IPS-NIHi11 (cell line): ENCODE measurements around the gene TBC1D10A.

Source experiments
- DNase-seq: peaks from one replicate; pipeline ENCODE4 v3.0.0; 2012; ENCODE audit warnings: mixed read lengths, low spot score

Gene TBC1D10A, protein sequence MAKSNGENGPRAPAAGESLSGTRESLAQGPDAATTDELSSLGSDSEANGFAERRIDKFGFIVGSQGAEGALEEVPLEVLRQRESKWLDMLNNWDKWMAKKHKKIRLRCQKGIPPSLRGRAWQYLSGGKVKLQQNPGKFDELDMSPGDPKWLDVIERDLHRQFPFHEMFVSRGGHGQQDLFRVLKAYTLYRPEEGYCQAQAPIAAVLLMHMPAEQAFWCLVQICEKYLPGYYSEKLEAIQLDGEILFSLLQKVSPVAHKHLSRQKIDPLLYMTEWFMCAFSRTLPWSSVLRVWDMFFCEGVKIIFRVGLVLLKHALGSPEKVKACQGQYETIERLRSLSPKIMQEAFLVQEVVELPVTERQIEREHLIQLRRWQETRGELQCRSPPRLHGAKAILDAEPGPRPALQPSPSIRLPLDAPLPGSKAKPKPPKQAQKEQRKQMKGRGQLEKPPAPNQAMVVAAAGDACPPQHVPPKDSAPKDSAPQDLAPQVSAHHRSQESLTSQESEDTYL

DNA sequence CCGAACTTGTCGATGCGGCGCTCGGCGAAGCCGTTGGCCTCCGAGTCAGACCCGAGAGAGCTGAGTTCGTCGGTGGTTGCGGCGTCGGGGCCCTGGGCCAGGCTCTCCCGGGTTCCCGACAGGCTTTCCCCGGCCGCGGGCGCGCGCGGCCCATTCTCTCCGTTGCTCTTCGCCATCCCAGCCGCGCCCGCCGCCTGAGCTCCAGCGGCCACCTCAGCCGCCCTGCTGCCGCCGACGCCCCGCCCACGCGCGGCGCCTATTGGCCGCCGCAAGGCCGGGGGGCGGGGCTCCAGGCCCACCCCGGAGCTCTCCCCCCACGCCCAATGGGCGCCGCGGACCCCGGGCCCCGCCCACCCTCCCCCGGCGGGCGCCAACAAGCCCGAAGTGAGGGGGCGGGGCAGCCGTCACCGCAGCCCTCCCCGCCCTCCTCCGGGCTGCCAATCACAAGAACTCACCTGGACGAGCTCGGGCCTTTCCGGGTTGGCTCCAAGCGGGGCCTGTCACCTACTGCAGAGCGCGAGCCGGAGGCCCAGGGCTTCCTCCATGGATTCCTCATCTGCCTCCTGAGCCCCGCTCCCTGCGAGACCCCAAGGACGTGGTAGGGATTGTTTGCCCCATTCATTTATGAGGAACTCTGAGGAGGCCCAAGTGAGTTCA lies at the start of gene TBC1D10A:
TBC1D10A (minus strand) TSS at position 236 of the 657 bp plus-strand sequence; CDS start at position 176, 60 bp downstream.
- DNase-seq = peak; percentile 100

DNA sequence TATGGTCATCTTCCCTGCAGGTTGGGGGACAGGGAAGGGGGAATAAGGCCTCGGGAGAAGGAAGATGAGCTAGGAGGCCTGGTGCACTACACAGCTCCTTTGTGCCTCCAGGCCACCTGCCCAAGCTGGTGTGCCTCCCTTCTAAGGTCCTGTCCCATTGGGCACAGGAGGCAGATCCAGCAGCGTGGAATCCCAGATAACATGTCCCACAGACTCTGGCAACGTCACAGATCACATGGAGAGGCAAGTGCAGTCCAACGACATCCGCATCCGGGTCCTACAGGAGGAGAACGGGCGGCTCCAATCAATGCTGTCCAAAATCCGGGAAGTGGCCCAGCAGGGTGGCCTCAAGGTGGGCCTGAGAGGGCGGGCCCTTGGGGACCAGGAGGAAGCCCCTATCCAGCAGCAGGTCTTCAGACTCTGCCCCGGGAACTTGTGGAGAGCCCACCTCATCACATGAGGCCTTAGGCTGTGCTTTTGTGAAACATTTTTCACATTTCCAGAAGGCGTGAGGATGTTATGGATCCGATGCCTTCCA lies 48.6 kb upstream of the TBC1D10A start:
- no peak for DNase-seq

DNA sequence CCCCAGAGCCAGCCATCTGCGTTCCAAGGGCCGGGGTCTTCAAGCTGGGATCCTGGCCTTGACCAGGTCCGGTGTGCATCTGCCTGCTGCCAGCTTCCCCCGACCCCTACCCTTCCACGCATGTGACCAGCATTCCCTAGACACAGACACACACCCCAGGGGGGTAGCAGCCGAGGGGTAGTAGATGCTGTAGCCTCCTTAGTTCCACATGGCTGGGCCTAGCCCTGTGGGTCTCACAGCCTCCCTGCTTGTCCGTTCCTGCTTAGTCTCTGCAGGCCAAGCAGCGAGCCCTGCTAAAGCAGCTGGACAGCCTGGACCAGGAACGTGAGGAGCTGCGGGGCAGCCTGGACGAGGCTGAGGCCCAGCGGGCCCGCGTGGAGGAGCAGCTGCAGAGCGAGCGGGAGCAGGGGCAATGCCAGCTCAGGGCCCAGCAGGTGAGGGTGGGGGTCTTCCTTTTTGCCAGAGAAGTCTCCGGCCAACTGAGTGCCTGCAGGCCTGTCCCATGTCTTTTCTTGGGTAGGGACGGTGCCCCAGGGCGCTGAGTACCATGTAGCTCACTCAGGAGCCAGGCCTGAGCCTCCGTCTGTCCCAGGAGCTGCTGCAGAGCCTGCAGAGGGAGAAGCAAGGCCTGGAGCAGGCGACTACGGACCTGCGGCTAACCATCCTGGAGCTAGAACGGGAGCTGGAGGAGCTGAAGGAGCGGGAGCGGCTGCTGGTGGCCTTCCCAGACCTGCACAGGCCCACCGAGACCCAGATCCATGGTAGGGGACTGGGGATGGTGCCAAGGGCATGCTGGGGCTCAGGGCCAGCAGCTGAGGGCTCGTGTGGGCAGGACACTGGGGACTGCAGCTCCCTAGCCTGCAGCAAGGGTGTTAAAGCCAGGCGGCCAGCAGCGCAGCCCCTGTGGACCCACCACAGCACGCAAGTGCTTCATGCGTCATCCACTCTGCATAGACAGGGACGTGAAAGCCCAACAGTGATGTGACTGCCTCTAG lies 46.9 kb upstream of the TBC1D10A start:
- DNase-seq = no peak

DNA sequence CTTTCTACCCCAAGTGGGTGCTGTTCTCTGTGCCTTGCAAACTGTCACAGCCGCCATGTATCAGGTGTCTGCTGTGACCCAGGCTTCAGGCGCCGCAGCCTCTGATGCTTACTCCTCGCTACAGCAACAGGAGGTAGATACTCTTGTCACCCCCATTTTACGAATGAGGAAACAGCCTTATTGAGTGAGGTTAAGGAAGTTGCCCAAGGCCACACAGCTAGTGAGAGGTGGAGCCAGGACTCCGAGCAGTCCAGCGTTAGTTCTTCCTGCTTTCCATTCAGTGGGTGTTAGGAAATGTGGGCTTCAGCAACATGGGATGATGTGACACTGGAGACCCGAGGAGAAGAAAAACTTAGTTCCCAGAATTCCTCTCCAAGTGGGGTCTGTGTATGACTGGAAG lies 46.2 kb upstream of the TBC1D10A start:
- no peak for DNase-seq

DNA sequence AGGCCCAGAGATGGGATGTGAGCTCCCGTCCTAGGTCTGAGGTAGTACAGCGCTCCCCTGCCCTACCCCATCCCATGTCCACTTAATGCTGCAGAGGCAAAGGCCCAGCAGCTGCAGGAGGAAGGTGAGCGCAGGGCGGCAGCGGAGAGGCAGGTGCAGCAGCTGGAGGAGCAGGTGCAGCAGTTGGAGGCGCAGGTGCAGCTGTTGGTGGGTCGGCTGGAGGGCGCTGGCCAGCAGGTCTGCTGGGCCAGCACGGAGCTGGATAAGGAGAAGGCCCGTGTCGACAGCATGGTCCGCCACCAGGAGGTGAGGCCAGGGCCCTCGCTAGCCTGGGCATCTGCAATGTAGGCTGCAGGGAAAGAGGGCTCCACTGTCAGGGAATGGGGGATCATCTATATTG lies 45.2 kb upstream of the TBC1D10A start:
- peak; percentile 43 for DNase-seq

DNA sequence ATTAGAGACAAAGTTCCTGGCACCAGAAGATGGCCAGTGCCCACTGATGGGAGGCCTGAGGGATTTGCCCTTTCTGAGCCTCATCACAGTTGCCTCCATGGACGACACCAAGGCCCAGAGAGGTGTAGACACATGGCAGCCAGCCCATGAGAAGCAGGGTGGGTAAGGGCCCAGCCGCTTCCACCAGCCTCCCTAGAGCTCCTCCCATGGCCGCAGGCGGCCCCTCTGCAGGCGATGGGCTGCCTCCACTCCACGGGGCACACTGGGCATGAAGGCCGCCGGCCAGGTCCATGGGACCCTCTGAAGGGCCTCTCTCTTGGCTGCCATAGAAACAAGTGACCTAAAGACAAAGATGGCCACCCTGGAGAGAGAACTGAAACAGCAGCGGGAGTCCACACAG lies 44.6 kb upstream of the TBC1D10A start:
- no peak for DNase-seq

DNA sequence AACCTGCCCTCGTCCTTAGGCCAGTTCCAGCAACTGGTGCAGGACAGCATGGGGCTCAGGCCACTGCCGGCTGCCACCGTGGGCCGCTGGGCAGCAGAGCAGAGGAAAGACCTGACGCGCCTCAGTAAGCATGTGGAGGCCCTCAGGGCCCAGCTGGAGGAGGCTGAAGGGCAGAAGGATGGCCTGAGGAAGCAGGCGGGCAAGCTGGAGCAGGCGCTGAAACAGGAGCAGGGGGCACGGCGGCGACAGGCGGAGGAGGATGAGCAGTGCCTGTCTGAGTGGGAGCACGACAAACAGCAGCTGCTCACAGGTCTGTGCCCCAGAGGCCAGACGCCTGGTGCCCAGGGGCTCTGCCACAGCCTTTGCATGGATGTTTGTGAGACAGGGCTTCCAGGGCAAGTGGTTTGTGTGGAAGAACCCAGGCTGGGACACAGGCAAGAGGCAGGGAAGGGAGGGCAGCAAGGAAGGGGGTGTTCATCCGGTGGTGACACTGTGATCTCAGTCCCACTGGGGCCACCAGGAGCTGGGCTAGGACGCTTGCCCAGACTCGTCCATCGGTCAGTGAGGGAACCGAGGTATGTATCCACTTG lies 44.0 kb upstream of the TBC1D10A start:
- no peak for DNase-seq

DNA sequence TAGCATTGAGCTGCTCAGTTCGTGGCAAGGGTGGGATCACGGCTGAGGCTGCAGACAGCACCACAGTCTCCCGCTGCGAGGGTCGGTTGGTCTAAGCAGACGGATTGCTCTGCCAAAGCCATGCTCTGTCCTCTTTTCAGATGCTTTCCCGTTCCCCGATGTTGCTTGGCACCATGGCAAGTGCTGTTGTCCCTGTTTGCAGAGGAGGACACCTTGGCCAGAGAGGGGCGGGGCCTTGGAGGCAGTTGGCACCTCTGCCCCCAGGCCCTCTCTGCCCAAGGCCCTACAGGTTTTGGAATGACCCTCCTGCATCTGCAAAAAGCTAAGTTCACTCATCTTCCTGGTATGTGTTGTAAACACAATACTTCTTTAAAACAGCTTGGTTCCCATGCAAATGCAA lies 41.7 kb upstream of the TBC1D10A start:
- DNase-seq = no peak

DNA sequence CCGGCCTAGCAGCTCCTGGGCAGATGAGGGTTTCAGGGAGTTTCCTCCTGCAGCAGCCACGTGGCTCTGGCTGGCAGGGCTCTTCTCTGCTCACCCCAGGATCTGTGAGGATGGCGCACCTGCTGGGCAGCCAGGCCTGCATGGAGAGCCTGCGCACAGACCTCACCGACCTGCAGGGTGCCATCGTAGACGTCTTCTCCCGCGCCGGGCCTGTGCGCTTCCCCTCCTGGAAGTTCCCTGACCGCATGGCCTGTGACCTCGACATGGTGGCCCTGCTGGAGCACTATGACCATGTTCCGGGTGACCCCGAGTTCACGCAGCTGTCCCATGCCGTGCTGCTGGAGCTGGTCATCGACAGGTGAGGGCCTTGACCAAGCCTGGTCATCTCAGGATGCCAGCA lies 39.1 kb upstream of the TBC1D10A start:
- DNase-seq = no peak

DNA sequence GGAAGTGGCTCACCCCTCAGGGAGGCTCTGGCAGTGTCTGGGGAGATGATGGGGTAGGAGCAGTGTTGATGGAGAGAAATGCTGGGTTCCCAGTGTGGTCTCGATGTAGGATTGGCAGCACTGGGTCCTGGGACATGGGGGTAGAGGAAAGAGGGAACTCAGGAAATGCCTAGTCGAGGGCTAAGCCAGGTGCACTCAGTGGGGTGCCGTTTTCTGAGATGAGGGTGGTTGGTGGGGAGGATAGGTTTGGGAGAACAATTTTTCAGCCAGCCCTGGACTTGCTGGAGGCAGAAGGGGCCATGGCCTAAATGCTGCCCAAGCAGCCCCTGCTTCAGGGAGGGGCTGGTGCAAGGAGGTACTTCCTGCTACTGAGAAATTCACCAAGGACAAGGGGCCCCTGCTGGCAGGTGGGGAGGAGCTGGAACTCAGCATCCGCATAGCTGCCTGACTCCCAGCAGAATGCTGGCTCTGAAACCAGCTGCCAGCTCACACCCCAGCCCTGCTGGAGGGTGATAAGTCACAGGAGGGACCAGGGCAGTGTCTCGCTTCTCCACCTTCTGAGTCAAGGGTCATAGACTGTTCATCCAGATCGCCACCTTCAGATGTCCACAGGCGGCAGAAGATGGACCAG lies 36.0 kb upstream of the TBC1D10A start:
- DNase-seq = peak; percentile 63

DNA sequence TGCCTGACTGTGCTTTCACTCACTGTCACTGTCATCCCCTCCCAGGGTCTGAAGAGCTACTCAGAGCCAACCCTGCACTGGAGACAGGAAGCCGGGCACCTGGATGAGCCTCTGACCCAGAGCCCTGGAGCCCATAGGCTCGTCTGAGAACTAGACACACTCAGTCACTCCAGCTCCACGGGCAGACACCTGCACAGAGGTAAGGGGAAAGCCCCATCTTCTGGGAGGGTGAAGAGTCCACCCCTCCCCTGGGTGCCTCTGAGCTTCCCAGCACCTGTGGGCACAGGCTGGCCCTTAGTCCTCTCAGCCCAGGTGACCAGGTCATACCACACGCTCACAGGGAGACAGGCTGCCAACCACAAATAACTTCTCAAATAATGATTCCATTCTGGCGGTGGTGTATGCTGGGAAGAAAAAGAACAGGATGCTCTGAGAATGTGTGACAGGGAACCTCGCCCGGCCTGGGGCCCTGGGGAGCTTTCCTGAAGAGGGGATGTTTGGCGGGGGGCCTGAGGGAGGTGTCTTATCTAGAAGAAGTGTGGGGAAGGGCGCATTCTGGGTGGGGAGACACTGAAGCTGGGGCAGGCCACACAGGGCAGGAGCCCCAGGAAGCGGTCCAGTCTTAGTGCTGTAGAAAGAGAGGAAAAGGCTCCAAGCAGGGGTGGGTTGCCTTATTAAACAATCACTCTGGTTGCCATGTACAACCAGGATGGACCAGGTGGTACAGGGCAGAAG lies 35.3 kb upstream of the TBC1D10A start:
- DNase-seq = no peak

DNA sequence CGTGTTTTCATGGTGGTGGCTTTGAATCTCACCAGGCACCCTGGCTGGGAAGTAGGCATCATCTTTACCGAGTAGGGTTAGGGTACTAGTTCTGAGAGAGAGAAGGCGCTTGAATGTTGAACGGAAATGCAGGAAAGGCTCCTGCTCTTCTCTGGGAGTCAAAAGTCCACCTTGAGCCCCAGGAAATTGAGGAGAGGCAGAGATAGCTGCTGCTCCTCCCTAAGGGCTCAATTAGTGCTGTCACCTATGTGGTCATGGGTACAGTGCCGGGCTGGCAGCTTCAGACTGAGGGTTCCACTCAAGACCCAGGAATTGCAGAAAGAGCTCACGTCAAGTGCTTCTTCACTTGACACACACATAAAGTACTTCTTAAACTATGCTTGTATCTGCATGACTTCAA lies 31.8 kb upstream of the TBC1D10A start:
- DNase-seq = no peak

DNA sequence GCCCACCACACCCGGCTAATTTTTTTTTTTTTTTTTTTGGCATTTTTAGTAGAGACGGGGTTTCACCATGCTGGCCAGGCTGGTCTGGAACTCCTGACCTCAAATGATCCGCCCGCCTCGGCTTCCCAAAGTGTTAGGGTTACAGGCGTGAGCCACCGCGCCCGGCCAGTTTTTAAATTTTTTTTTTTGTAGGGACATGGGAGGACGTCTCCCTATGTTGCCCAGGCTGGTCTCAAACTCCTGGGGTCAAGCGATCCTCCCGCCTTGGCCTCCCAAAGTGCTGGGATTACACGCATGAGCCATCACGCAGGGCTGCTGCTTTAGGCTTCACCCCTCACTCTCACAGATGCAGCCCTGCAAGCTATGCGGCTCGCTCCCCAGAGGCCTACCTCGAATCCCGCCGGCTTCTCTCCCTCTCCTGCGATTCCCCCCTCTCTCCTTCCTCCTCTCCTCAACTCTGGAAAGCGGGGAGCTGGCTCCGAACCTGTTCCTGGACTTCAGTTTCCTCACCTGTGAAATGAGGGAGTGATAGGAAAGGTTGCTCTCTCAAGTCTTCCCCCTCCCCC lies 31.0 kb upstream of the TBC1D10A start:
- no peak for DNase-seq

DNA sequence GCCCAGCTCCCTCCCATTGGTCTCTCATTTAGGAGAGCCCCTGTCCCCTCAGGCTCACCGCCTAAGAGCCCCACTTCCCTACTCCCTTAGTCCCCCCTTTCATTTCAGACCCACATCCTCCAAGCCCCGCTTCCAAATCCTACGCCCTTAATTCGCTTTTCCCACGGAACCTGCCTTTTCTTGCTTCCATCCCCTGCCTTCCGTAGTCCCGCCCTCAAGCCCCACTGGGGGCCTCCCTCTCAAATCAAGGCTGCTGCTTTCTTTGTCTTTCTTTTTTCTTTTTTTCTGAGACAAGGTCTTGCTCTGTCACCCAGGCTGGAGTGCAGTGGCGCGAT lies 30.5 kb upstream of the TBC1D10A start:
- no peak for DNase-seq

DNA sequence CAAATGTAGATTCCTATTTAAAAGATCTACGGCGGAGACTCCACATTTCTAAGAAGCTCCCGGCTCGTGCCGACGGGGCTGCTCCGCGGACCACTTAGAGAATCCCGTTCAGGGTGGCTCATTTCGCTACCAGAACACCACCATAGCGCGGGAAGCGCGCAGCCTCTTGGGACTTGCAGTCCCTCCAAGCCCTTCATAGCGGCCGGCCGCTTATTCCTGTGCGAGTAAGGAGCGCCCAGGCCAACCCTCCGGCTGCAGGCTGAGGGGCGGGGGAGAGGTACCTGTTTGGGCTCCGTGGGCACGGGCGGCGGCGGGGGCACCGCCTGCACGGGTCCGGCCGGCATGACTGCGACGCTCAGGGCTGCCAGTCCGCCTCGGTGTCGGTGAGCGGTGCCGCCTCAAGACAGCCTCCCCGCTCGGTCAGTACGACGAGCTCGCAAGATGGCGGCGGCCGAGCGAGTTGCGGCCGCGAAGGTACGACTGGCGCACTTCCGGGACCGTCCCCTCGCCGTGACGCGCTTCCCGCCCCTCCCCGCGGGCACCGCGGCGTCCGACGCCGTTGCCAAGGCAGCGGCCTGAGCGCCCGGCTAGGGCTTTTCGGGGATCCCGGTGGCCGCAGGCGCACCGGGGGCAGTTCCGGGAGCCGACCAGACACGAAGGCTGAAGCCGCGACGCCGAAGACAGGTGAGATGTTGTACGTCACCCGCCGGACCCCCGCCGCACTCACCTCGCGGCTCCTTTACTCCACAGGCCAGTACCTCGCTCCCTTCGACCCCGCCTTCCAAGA lies 29.9 kb upstream of the TBC1D10A start, which contains the start of the genes CCDC157 and SF3A1:
CCDC157 (plus strand) TSS at position 559 of the 787 bp plus-strand sequence. CDS start 8,994 bp downstream, outside the sequence.
SF3A1 (minus strand) TSS at position 446 of the 787 bp plus-strand sequence; CDS start at position 344, 102 bp downstream.
- DNase-seq = peak; percentile 95

DNA sequence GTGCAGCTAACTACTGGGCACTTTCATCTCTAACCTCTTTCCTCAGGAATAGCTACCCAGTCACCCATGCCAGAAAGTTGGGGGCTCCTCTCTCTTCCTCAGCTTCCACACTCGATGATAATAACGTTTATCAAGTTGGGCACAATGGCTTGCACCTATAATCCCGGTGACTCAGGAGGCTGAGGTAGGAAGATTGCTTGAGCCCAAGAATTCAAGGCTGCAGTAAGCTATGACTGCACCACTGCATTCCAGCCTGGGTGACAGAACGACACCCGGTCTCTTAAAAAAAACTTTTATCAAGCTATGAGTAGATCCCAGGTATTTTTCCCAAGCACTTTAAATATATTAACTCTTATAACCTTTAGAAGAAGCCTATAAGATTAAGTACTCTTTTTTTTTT lies 27.9 kb upstream of the TBC1D10A start:
- no peak for DNase-seq

DNA sequence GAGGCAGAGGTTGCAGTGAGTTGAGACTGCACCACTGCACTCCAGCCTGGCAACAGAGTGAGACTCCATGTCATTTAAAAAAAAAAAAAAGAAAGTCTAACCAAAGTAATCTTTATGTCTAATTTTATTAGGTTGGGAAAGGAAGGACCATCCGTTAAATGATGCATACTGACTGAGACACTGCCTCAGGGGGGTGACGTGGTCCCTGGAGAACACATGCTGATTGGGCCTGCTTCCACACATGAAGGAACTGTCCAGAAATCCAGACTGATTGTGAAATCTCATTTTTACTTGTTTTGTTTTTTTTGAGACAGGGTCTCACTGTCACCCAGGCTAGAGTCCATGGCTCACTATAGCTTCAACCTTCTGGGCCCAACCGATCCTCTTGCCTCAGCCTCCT lies 24.5 kb upstream of the TBC1D10A start:
- no peak for DNase-seq

DNA sequence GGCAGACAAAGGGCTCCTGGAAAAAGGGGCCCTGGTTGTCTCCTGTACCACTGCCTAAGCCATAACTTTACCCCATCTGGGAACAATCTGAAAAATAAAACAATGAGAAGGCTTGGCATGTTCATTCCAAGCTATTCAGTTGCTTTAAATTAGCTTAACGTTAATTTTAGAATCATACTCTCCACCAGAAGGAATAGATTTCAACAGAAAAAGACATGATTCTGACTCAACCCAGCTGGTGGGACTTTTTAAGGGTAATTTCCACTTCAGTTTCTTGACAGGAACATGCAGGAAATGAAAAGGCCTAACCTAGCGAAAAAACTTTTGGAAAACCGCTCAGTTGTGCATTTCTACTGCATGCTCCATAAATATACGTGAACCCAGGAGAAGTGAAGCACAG lies 22.1 kb upstream of the TBC1D10A start:
- no peak for DNase-seq

DNA sequence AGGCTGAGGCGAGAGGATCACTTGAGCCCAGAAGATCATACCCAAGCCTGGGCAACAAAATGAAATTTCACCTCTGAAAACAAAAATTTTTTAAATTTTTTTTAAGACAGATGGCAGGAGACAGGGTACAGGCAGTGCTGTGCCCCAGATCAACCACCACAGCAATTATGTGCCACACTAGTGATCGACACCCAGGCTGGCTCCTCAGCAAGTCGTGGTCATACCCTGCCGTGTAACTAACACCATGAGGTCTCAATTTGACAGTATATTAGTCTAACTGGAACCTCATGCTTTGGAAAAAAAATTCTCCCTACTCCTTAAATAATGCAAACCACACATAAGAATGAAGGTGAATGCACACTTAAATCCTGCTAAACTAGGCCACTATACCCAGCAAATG lies 21.7 kb upstream of the TBC1D10A start:
- DNase-seq = no peak
